ENCODE data around the gene LPIN1.
"Not testable (repeated sequence)": the region's sequence is repeated elsewhere in the genome, so short reads cannot be mapped to it uniquely, and the experiment has no call there.

The LPIN1 gene

GRCh38 chr2:11844798-11845197 lies 98.4 kb downstream of the LPIN1 start:
- DNase-seq, result not testable (repeated sequence)

GRCh38 chr2:11847935-11848334 lies 101.5 kb downstream of the LPIN1 start:
- not testable (repeated sequence) for DNase-seq

- no peak for DNase-seq
These were observed 103.7 kb downstream of the LPIN1 start for GRCh38 chr2:11850082-11850481.

GRCh38 chr2:11852526-11853196 lies 106.2 kb downstream of the LPIN1 start:
- DNase-seq, result no peak

- DNase-seq, result no peak
These were observed 106.8 kb downstream of the LPIN1 start for GRCh38 chr2:11853197-11853588.

- no peak for DNase-seq
These were observed 108.8 kb downstream of the LPIN1 start for GRCh38 chr2:11855064-11855760.

- no peak for DNase-seq
These were observed 109.7 kb downstream of the LPIN1 start for GRCh38 chr2:11856095-11856494.

- no peak for DNase-seq
These were observed 112.5 kb downstream of the LPIN1 start for GRCh38 chr2:11858883-11859282.

- DNase-seq, result not testable (repeated sequence)
These were observed 113.5 kb downstream of the LPIN1 start for GRCh38 chr2:11859975-11860374.

GRCh38 chr2:11861044-11861443 lies 114.6 kb downstream of the LPIN1 start:
- DNase-seq, result no peak

- no peak for DNase-seq
These were observed 115.6 kb downstream of the LPIN1 start for GRCh38 chr2:11862049-11862448.

- DNase-seq, result no peak
These were observed 116.7 kb downstream of the LPIN1 start for GRCh38 chr2:11863103-11863502.

- DNase-seq, result peak; percentile 83
These were observed 117.3 kb downstream of the LPIN1 start for GRCh38 chr2:11863513-11864328.

GRCh38 chr2:11864724-11865123 lies 118.3 kb downstream of the LPIN1 start:
- DNase-seq, result no peak

GRCh38 chr2:11865378-11865777 lies 118.9 kb downstream of the LPIN1 start:
- no peak for DNase-seq

GRCh38 chr2:11865805-11866204 lies 119.4 kb downstream of the LPIN1 start:
- DNase-seq, result no peak

GRCh38 chr2:11866358-11867335 lies 120.2 kb downstream of the LPIN1 start:
- no peak for DNase-seq

GRCh38 chr2:11867926-11868325 lies 121.5 kb downstream of the LPIN1 start:
- no peak for DNase-seq

GRCh38 chr2:11869391-11869991 lies 123.1 kb downstream of the LPIN1 start:
- no peak for DNase-seq

GRCh38 chr2:11870064-11870463 lies 123.6 kb downstream of the LPIN1 start:
- no peak for DNase-seq

- DNase-seq, result no peak
These were observed 124.2 kb downstream of the LPIN1 start for GRCh38 chr2:11870584-11870983.

- no peak for DNase-seq
These were observed 125.0 kb downstream of the LPIN1 start for GRCh38 chr2:11871421-11871820.

Measured in right forelimb (tissue), 1 donor.